ENCODE measurements around the gene MTG1.

MTG1 gene

GRCh38 chr10:133418289-133418993 is 24.5 kb downstream of the MTG1 start:
- H3K4me2 ChIP-seq (ENCODE audit: low read length): no peak overlapping the region
- no peak for TF ChIP-seq CTCF (IDR thresholded peaks at IDR 0.05)
- H3K79me2 ChIP-seq: peaks cover 11% of the 10 kb centered on the region
- peaks cover 3% of the 10 kb centered on the region for H3K27me3 ChIP-seq (ENCODE audit: control insufficient read depth, insufficient read depth, low read length)
- H3K4me1 ChIP-seq: no peaks in the 10 kb centered on the region
- no peak overlapping the region for H3K27ac ChIP-seq
- H3K9ac ChIP-seq: no peak overlapping the region
- H3K36me3 ChIP-seq (ENCODE audit: control insufficient read depth, insufficient read depth, low read length): no peaks in the 10 kb centered on the region
- H3K4me3 ChIP-seq (ENCODE audit: low read depth, low read length): no peak overlapping the region
- no peak overlapping the region for H2AFZ ChIP-seq
- H3K9me3 ChIP-seq (ENCODE audit: control insufficient read depth, low read length): no peaks in the 10 kb centered on the region

GRCh38 chr10:133419211-133419950 is 25.4 kb downstream of the MTG1 start:
- no peaks in the 10 kb centered on the region for H3K36me3 ChIP-seq (ENCODE audit: control insufficient read depth, insufficient read depth, low read length)
- no peak overlapping the region for H3K27ac ChIP-seq
- H2AFZ ChIP-seq: no peak overlapping the region
- peaks cover 3% of the 10 kb centered on the region for H3K27me3 ChIP-seq (ENCODE audit: control insufficient read depth, insufficient read depth, low read length)
- H3K79me2 ChIP-seq: peaks cover 10% of the 10 kb centered on the region
- H3K9ac ChIP-seq: no peak overlapping the region
- no peaks in the 10 kb centered on the region for H3K4me1 ChIP-seq
- no peaks in the 10 kb centered on the region for H3K9me3 ChIP-seq (ENCODE audit: control insufficient read depth, low read length)
- no peak overlapping the region for H3K4me2 ChIP-seq (ENCODE audit: low read length)
- no peak for TF ChIP-seq CTCF (IDR thresholded peaks at IDR 0.05)
- H3K4me3 ChIP-seq (ENCODE audit: low read depth, low read length): no peak overlapping the region

GRCh38 chr10:133420028-133420427 is 26.1 kb downstream of the MTG1 start:
- H2AFZ ChIP-seq: no peak overlapping the region
- no peak overlapping the region for H3K27ac ChIP-seq
- no peak overlapping the region for H3K4me3 ChIP-seq (ENCODE audit: low read depth, low read length)
- H3K79me2 ChIP-seq: peaks cover 10% of the 10 kb centered on the region
- no peaks in the 10 kb centered on the region for H3K4me1 ChIP-seq
- no peak overlapping the region for H3K4me2 ChIP-seq (ENCODE audit: low read length)
- TF ChIP-seq CTCF (IDR thresholded peaks at IDR 0.05): no peak
- H3K27me3 ChIP-seq (ENCODE audit: control insufficient read depth, insufficient read depth, low read length): peaks cover 3% of the 10 kb centered on the region
- no peaks in the 10 kb centered on the region for H3K9me3 ChIP-seq (ENCODE audit: control insufficient read depth, low read length)
- H3K36me3 ChIP-seq (ENCODE audit: control insufficient read depth, insufficient read depth, low read length): no peaks in the 10 kb centered on the region
- no peak overlapping the region for H3K9ac ChIP-seq

DNA sequence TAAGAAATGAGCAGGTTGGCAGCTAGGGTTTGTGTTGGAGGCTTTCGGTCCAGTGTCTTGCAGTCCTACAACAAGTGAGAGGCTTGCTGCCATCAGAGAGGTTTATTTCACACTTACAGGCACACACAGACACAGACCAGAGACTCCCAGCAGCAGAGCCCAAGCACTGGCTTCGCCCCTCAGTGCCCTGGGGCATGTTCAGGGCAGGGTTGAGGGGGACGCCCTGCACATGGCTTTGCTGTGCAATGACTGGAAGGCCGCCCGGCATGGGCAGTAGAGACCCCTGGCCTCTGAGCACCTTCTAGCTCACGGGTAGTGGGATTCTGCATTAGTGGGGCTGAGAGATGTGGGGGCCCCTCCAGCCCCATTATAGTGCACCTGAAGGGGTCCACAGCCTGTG is 26.6 kb downstream of the MTG1 start:
- TF ChIP-seq CTCF (IDR thresholded peaks at IDR 0.05): no peak
- Histone ChIP-seq H3K36me3 (ENCODE audit: control insufficient read depth, insufficient read depth, low read length) (no peaks in the 10 kb centered on the region), H3K79me2 (peaks cover 7% of the 10 kb centered on the region), H3K9me3 (ENCODE audit: control insufficient read depth, low read length) (no peaks in the 10 kb centered on the region), H3K27me3 (ENCODE audit: control insufficient read depth, insufficient read depth, low read length) (peaks cover 3% of the 10 kb centered on the region), H3K4me2 (ENCODE audit: low read length) (no peak overlapping the region), H2AFZ (no peak overlapping the region), H3K4me1 (no peaks in the 10 kb centered on the region), H3K4me3 (ENCODE audit: low read depth, low read length) (no peak overlapping the region), H3K27ac (no peak overlapping the region), H3K9ac (no peak overlapping the region)

Data from parathyroid adenoma (tissue), 2 donors.